Measurements from ENCODE around the gene SUMO1.

DNA sequence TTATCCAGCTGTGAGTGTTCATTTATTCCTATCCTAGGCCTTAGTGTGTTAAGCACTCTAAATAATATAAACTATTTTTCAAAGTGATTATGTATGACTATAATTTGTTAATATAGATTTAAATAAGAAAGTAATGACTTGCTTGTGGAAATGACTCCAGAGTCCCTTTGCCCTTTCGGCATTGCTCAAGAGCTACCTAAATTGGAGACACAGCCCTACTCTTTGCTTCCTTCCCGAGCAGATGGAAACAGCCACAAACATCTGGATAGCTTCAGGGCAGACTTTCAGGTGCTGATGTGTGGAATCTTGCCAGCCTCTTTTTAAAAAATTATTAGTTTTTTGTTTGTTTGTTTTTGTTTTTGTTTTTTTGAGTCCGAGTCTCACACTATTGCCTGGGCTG is 44.0 kb downstream of the SUMO1 start:
- TF ChIP-seq, protein P1, sequence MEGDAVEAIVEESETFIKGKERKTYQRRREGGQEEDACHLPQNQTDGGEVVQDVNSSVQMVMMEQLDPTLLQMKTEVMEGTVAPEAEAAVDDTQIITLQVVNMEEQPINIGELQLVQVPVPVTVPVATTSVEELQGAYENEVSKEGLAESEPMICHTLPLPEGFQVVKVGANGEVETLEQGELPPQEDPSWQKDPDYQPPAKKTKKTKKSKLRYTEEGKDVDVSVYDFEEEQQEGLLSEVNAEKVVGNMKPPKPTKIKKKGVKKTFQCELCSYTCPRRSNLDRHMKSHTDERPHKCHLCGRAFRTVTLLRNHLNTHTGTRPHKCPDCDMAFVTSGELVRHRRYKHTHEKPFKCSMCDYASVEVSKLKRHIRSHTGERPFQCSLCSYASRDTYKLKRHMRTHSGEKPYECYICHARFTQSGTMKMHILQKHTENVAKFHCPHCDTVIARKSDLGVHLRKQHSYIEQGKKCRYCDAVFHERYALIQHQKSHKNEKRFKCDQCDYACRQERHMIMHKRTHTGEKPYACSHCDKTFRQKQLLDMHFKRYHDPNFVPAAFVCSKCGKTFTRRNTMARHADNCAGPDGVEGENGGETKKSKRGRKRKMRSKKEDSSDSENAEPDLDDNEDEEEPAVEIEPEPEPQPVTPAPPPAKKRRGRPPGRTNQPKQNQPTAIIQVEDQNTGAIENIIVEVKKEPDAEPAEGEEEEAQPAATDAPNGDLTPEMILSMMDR (IDR thresholded peaks at IDR 0.05): no peak
- TF ChIP-seq EP300 (IDR thresholded peaks at IDR 0.05) (no peak), POLR2AphosphoS5 (IDR thresholded peaks at IDR 0.05) (no peak), POLR2A (IDR thresholded peaks at IDR 0.05) (no peak)

All from gastroesophageal sphincter (tissue), 3 donors.